Neuronal stem cell (in vitro differentiated cells): ENCODE data around the gene PAQR7.
A peak's percentile ranks its signal among the peaks of the same experiment; 100 is the strongest.

Experiments used
- DNase-seq: peaks from one replicate; pipeline ENCODE4 v3.0.0-alpha.2; 2013; ENCODE audit warnings: low spot score
- H2AFZ ChIP-seq: one replicate; pipeline ENCODE4 v1.6.1; 2013; ENCODE audit warnings: mild to moderate bottlenecking, low read length, inconsistent platforms
- H2AK5ac ChIP-seq: 2 replicates; pipeline ENCODE4 v1.6.1; 2013; ENCODE audit warnings: low read depth, mild to moderate bottlenecking, inconsistent platforms, low read length, moderate library complexity, mixed read lengths
- H2BK120ac ChIP-seq: 2 replicates; pipeline ENCODE4 v1.6.1; 2013; ENCODE audit warnings: low read depth, mild to moderate bottlenecking, inconsistent platforms, low read length, moderate library complexity, mixed read lengths
- H2BK12ac ChIP-seq: one replicate; pipeline ENCODE4 v1.6.1; 2013; ENCODE audit warnings: low read length, inconsistent platforms
- H2BK15ac ChIP-seq: 2 replicates; pipeline ENCODE4 v1.6.1; 2013; ENCODE audit warnings: mild to moderate bottlenecking, low read length, inconsistent platforms, mixed read lengths
- H2BK5ac ChIP-seq: one replicate; pipeline ENCODE4 v1.6.1; 2013; ENCODE audit warnings: inconsistent platforms, mild to moderate bottlenecking, low read length, moderate library complexity
- H3K14ac ChIP-seq: one replicate; pipeline ENCODE4 v1.6.1; 2013; ENCODE audit warnings: low read length, inconsistent platforms
- H3K18ac ChIP-seq: 2 replicates; pipeline ENCODE4 v1.6.1; 2013; ENCODE audit warnings: low read length, inconsistent platforms
- H3K23ac ChIP-seq: 2 replicates; pipeline ENCODE4 v1.6.1; 2013; ENCODE audit warnings: low read depth, mild to moderate bottlenecking, mixed read lengths, low read length, inconsistent platforms; ENCODE audit not compliant: poor library complexity
- H3K27ac ChIP-seq: replicated peaks from 3 replicates; pipeline ENCODE4 v1.5.1; 2013; ENCODE audit warnings: low read length, inconsistent platforms
- H3K27me3 ChIP-seq, 3 experiments: 2 replicates each; pipeline ENCODE4 v1.6.1; 2013; ENCODE audit warnings: low read length in 3 of 3, mild to moderate bottlenecking in 2 of 3, inconsistent platforms in 1 of 3, low read depth in 1 of 3, mixed read lengths in 1 of 3, moderate library complexity in 1 of 3; ENCODE audit not compliant: control insufficient read depth in 3 of 3, insufficient read depth in 3 of 3
- H3K36me3 ChIP-seq, 2 donors: replicated peaks in 1 of 2; 2 replicates each; pipeline ENCODE4 v1.6.1; 2013; ENCODE audit warnings: low read length in 2 of 2; ENCODE audit not compliant: control insufficient read depth in 2 of 2, insufficient read depth in 2 of 2
- H3K4ac ChIP-seq: 2 replicates; pipeline ENCODE4 v1.6.1; 2013; ENCODE audit warnings: inconsistent platforms, mild to moderate bottlenecking, low read length, moderate library complexity
- H3K4me1 ChIP-seq, 2 donors: 1 replicate in 1 of 2; 2 replicates in 1 of 2; pipeline ENCODE4 v1.6.1; 2013; ENCODE audit warnings: low read length in 2 of 2, low read depth in 1 of 2; ENCODE audit not compliant: control insufficient read depth in 2 of 2, insufficient read depth in 1 of 2
- H3K4me2 ChIP-seq: one replicate; pipeline ENCODE4 v1.6.1; 2013; ENCODE audit warnings: mild to moderate bottlenecking, low read length, inconsistent platforms; ENCODE audit not compliant: insufficient read depth, poor library complexity, severe bottlenecking
- H3K4me3 ChIP-seq, 2 donors: 2 replicates each; pipeline ENCODE4 v1.5.1; 2013; ENCODE audit warnings: low read length in 2 of 2, mild to moderate bottlenecking in 2 of 2, inconsistent platforms in 1 of 2, moderate library complexity in 1 of 2
- H3K79me1 ChIP-seq: one replicate; pipeline ENCODE4 v1.6.1; 2013; ENCODE audit warnings: low read depth, mild to moderate bottlenecking, inconsistent platforms, low read length, moderate library complexity
- H3K9ac ChIP-seq: one replicate; pipeline ENCODE4 v1.6.1; 2013; ENCODE audit warnings: mild to moderate bottlenecking, low read depth, low read length, inconsistent platforms; ENCODE audit not compliant: poor library complexity
- H3K9me3 ChIP-seq, 2 donors: replicated peaks in 1 of 2; 2 replicates each; pipeline versions ENCODE3 to v1.6.1; 2013; ENCODE audit warnings: low read length in 2 of 2, mild to moderate bottlenecking in 2 of 2, inconsistent platforms in 1 of 2, low read depth in 1 of 2, mixed read lengths in 1 of 2, moderate library complexity in 1 of 2; ENCODE audit not compliant: control insufficient read depth in 2 of 2, insufficient read depth in 1 of 2
- H4K8ac ChIP-seq: one replicate; pipeline ENCODE4 v1.6.1; 2013; ENCODE audit warnings: low read depth, mild to moderate bottlenecking, inconsistent platforms, low read length, moderate library complexity
- H4K91ac ChIP-seq: one replicate; pipeline ENCODE4 v1.6.1; 2013; ENCODE audit warnings: low read length, low read depth, mild to moderate bottlenecking, inconsistent platforms; ENCODE audit not compliant: poor library complexity
- WGBS, 2 donors: extraction: QIAGEN DNeasy Blood & Tissue Kit; methylation state at CpG; one replicate each; pipeline ENCODE4 v1.1.7; 2013; ENCODE audit warnings: missing lambda C conversion rate in 2 of 2, mixed read lengths in 1 of 2; ENCODE audit not compliant: insufficient read length in 2 of 2, insufficient replicate concordance in 1 of 2; ENCODE audit errors: extremely low coverage in 2 of 2; 5-methylcytosine and 5-hydroxymethylcytosine counted together

The PAQR7 gene

GRCh38 chr1:25817840-25818501, 57.5 kb downstream of the PAQR7 start:
- no peak overlapping the region for H3K4me3 ChIP-seq
- H2AFZ ChIP-seq: no peak overlapping the region
- no peak overlapping the region for H3K18ac ChIP-seq
- H3K4me2 ChIP-seq: no peak overlapping the region
- no peak overlapping the region for H2BK15ac ChIP-seq
- H3K9me3 ChIP-seq: no peaks in the 10 kb centered on the region
- H2AK5ac ChIP-seq: no peak overlapping the region
- H2BK120ac ChIP-seq: no peak overlapping the region
- no CpG with 5 or more reads among the region's 8 CpGs for WGBS, 2 donors
- H4K8ac ChIP-seq: no peak overlapping the region
- no peak overlapping the region for H3K14ac ChIP-seq
- H3K27ac ChIP-seq: no peak overlapping the region
- peaks cover 20 to 42% of the 10 kb centered on the region in 2 donors for H3K36me3 ChIP-seq
- no peaks in the 10 kb centered on the region for H3K27me3 ChIP-seq
- peaks cover 10 to 18% of the 10 kb centered on the region in 2 donors for H3K4me1 ChIP-seq
- no peak overlapping the region for H3K23ac ChIP-seq
- H3K79me1 ChIP-seq: peaks cover 10% of the 10 kb centered on the region
- no peak overlapping the region for H3K4ac ChIP-seq
- no peak overlapping the region for H2BK5ac ChIP-seq
- no peak overlapping the region for H3K9ac ChIP-seq
- no peak for DNase-seq
- H4K91ac ChIP-seq: no peak overlapping the region
- no peak overlapping the region for H2BK12ac ChIP-seq

DNA sequence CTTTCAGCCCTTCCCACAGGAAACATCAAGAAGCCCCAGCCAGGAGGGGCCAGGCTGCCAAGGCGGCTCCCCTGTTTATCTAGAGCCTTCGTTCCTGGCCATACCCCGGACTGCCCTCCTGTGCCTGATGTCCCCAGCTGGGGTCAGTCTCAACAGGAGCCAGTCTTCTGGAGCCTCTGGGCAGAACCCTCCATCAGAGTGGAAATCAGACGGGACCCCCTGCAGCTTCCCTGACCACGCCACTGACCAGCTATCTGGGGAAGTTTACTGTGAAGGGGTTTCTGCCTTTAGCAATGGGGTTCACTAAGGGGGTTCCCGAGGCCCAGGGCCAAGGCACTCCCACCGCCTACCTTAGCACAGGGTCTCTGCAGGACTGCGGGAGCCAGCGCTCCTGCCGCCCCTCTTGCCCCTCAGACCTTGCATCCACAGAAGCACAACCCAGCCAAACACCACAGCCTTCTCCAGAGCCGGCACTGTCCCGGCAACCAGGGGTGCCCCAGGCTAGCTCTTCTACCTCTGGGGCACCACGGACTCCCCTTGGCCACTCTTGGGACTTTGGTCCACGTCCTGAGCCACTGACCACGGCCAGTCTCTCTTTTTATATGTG, 59.3 kb downstream of the PAQR7 start:
- H3K79me1 ChIP-seq: peaks cover 13% of the 10 kb centered on the region
- no peak overlapping the region for H2AFZ ChIP-seq
- no peak for DNase-seq
- H2BK15ac ChIP-seq: no peak overlapping the region
- no peak overlapping the region for H4K91ac ChIP-seq
- peaks cover 10 to 16% of the 10 kb centered on the region in 2 donors for H3K4me1 ChIP-seq
- no peak overlapping the region for H2BK5ac ChIP-seq
- no peak overlapping the region for H3K4me2 ChIP-seq
- no CpG with 5 or more reads among the region's 15 CpGs for WGBS, 2 donors
- H3K14ac ChIP-seq: no peak overlapping the region
- H2AK5ac ChIP-seq: no peak overlapping the region
- no peaks in the 10 kb centered on the region for H3K27me3 ChIP-seq
- H3K4ac ChIP-seq: no peak overlapping the region
- no peak overlapping the region for H2BK120ac ChIP-seq
- no peak overlapping the region for H2BK12ac ChIP-seq
- no peak overlapping the region for H3K9ac ChIP-seq
- H4K8ac ChIP-seq: no peak overlapping the region
- H3K27ac ChIP-seq: no peak overlapping the region
- H3K4me3 ChIP-seq: no peak overlapping the region
- peak overlapping the region; percentile 25 for H3K23ac ChIP-seq
- H3K18ac ChIP-seq: no peak overlapping the region
- peaks cover 27 to 57% of the 10 kb centered on the region in 2 donors for H3K36me3 ChIP-seq
- H3K9me3 ChIP-seq: no peaks in the 10 kb centered on the region

GRCh38 chr1:25815208-25816111, 60.0 kb downstream of the PAQR7 start:
- Histone ChIP-seq H2AK5ac (no peak overlapping the region), H2BK12ac (no peak overlapping the region), H3K4ac (no peak overlapping the region), H3K9me3 (no peaks in the 10 kb centered on the region), H3K27ac (no peak overlapping the region), H4K91ac (no peak overlapping the region), H3K36me3 (peaks cover 32 to 62% of the 10 kb centered on the region in 2 donors), H3K27me3 (no peaks in the 10 kb centered on the region), H3K4me2 (no peak overlapping the region), H3K9ac (peak overlapping the region; percentile 15), H3K79me1 (peaks cover 9% of the 10 kb centered on the region), H2AFZ (no peak overlapping the region), H3K23ac (peak overlapping the region; percentile 25), H4K8ac (no peak overlapping the region), H2BK5ac (no peak overlapping the region), H3K4me1 (peaks cover 6 to 10% of the 10 kb centered on the region in 2 donors), H3K4me3 (no peak overlapping the region), H2BK15ac (no peak overlapping the region), H3K18ac (no peak overlapping the region), H2BK120ac (no peak overlapping the region), H3K14ac (peak overlapping the region; percentile 4)
- no peak for DNase-seq
- WGBS, 2 donors: no CpG with 5 or more reads among the region's 24 CpGs
